Measurements from ENCODE around the gene ASS1. TPM values are rescaled to one million over a fixed set of nuclear protein-coding genes. Genes with fewer than 3 reads are reported as not detected.

ASS1 gene
- 22.5 and 28.9 TPM in 2 replicates for total RNA-seq (ENCODE audit: low replicate concordance)

DNA sequence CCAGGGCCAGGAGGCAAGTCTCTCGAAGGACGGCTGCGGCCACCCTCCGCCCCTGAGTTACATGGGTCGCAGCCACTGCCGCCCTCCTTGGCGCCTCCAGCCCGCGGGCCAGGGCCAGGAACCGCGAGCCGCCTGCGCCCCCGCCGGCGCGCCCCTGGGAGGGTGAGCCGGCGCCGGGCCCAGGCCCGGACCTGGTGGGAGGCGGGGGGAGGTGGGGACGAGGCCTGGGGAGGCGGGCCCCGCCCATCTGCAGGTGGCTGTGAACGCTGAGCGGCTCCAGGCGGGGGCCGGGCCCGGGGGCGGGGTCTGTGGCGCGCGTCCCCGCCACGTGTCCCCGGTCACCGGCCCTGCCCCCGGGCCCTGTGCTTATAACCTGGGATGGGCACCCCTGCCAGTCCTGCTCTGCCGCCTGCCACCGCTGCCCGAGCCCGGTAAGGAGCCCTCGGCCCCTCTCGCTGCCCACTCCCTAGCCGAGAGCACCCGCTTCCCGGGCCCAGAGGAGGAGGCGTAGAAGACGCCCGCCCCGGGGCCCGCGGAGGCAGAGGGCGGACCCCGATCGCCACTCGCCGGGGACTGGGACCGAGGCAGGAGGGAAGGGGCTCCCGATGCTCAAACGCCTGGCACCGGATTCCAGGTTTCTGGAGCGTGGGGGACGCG lies at the start of gene ASS1:
TSS of gene ASS1 (plus strand) at position 397 of the 657 bp plus-strand sequence. CDS start 7,268 bp downstream, outside the sequence.
- H3F3A ChIP-seq (ENCODE audit: low read depth) = peaks cover 43% of the 10 kb centered on the region
- peaks cover 39% of the 10 kb centered on the region for H3K4me1 Mint-ChIP-seq
- H3K27ac Mint-ChIP-seq = no peak within 1 kb of the TSS
- peaks cover 7% of the 10 kb centered on the region for H3K79me2 ChIP-seq (ENCODE audit: low read depth)
- no peak within 1 kb of the TSS for H3K27ac ChIP-seq
- peak within 1 kb of the TSS; percentile 57 for H3K4me3 ChIP-seq
- H3K9ac ChIP-seq = no peak within 1 kb of the TSS
- peaks cover 9% of the 10 kb centered on the region for H3K9me3 ChIP-seq (ENCODE audit: low read depth)
- H3K4me3 Mint-ChIP-seq = peak within 1 kb of the TSS; percentile 85
- H3K36me3 Mint-ChIP-seq = peaks cover 2% of the 10 kb centered on the region
- DNase-seq (ENCODE audit: low spot score) = peak; percentile 83
- H3K36me3 ChIP-seq = no peaks in the 10 kb centered on the region
- peak within 1 kb of the TSS; percentile 89 for H3K4me2 ChIP-seq
- H3K27me3 ChIP-seq = peaks cover 30% of the 10 kb centered on the region
- peaks cover 28% of the 10 kb centered on the region for H3K4me1 ChIP-seq
- TF ChIP-seq EZH2 (IDR thresholded peaks at IDR 0.05) = no peak
- no peak for TF ChIP-seq CTCF (IDR thresholded peaks at IDR 0.05)
- TF ChIP-seq EZH2phosphoT487 (IDR thresholded peaks at IDR 0.05) = no peak
- peaks cover 16% of the 10 kb centered on the region for H4K20me1 ChIP-seq (ENCODE audit: low read depth)
- H3K27me3 Mint-ChIP-seq (ENCODE audit: insufficient read depth, low read depth) = peaks cover 28% of the 10 kb centered on the region
- H3K9me3 Mint-ChIP-seq = peaks cover 14% of the 10 kb centered on the region
- H2AFZ ChIP-seq (replicated peaks) = peak within 1 kb of the TSS; percentile 87

DNA sequence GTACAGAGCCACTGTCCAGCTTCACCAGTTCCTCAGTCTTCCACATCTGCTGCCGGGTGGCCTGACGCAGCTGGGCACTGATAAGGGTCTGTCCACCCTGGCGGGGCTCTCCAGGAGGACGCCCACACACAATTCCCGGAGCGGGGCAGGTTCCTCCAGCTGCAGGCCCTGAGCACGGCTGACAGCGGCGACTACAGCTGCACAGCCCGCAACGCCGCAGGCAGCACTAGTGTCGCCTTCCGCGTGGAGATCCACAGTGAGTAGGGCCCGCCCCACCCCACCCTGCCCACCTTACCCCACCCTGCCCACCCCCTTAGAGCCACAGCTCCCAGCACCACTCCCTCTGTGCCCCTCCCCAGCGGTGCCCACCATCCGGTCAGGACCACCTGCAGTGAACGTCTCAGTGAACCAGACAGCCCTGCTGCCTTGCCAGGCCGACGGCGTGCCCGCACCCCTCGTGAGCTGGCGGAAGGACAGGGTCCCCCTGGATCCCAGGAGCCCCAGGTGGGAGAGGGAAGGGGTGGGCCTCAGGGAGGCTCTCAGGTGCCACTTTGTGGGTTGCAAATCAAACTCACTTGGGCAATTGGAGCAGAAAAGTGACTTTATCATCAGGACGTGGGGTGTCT lies 48.8 kb upstream of the ASS1 start:
- Histone ChIP-seq H3K4me3 (no peak overlapping the region), H3K9me3 (ENCODE audit: low read depth) (no peaks in the 10 kb centered on the region), H3K79me2 (ENCODE audit: low read depth) (no peaks in the 10 kb centered on the region), H3K9ac (no peak overlapping the region), H3K4me2 (no peak overlapping the region), H3K27ac (no peak overlapping the region), H3F3A (ENCODE audit: low read depth) (no peaks in the 10 kb centered on the region), H3K4me1 (no peaks in the 10 kb centered on the region), H3K36me3 (no peaks in the 10 kb centered on the region), H3K27me3 (no peaks in the 10 kb centered on the region), H4K20me1 (ENCODE audit: low read depth) (no peaks in the 10 kb centered on the region), H2AFZ (replicated peaks) (no peak overlapping the region)
- H3K4me1 Mint-ChIP-seq = peaks cover 11% of the 10 kb centered on the region
- no peaks in the 10 kb centered on the region for H3K9me3 Mint-ChIP-seq
- no peak for TF ChIP-seq EZH2 (IDR thresholded peaks at IDR 0.05)
- no peak for TF ChIP-seq EZH2phosphoT487 (IDR thresholded peaks at IDR 0.05)
- no peak for TF ChIP-seq CTCF (IDR thresholded peaks at IDR 0.05)
- peaks cover 12% of the 10 kb centered on the region for H3K27me3 Mint-ChIP-seq (ENCODE audit: insufficient read depth, low read depth)
- H3K27ac Mint-ChIP-seq = peak overlapping the region; percentile 72
- DNase-seq (ENCODE audit: low spot score) = no peak
- no peaks in the 10 kb centered on the region for H3K36me3 Mint-ChIP-seq
- no peak overlapping the region for H3K4me3 Mint-ChIP-seq

DNA sequence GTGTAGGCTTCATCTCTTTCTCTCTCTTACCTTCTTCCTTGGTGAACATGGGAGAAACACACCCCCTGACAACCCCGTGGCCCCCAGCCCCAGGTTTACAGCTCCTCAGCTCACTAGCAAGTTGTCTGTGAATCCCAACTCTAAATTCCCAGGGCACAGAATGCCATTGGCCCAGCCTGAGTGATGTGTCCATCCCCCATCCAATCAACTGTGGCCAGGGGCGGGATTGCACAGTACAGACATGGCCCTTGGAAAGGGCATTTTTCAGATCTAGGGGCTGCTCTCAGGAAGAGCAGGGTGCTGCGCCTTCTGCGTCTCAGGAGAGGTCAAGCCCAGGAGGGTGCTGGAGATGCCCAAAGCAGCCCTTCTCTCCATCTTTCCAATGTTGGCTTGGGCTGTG lies 48.2 kb upstream of the ASS1 start:
- TF ChIP-seq CTCF (IDR thresholded peaks at IDR 0.05) = no peak
- TF ChIP-seq EZH2 (IDR thresholded peaks at IDR 0.05) = no peak
- TF ChIP-seq EZH2phosphoT487 (IDR thresholded peaks at IDR 0.05) = no peak
- Histone ChIP-seq H3K4me1 (no peaks in the 10 kb centered on the region), H3K27me3 (no peaks in the 10 kb centered on the region), H3K79me2 (ENCODE audit: low read depth) (no peaks in the 10 kb centered on the region), H4K20me1 (ENCODE audit: low read depth) (no peaks in the 10 kb centered on the region), H3F3A (ENCODE audit: low read depth) (no peaks in the 10 kb centered on the region), H3K4me3 (no peak overlapping the region), H3K27ac (no peak overlapping the region), H3K9me3 (ENCODE audit: low read depth) (no peaks in the 10 kb centered on the region), H3K9ac (no peak overlapping the region), H3K36me3 (no peaks in the 10 kb centered on the region), H2AFZ (replicated peaks) (no peak overlapping the region), H3K4me2 (no peak overlapping the region)
- Mint-ChIP-seq H3K27ac (no peak overlapping the region), H3K27me3 (ENCODE audit: insufficient read depth, low read depth) (peaks cover 12% of the 10 kb centered on the region), H3K4me3 (no peak overlapping the region), H3K36me3 (no peaks in the 10 kb centered on the region), H3K9me3 (no peaks in the 10 kb centered on the region), H3K4me1 (peaks cover 11% of the 10 kb centered on the region)
- DNase-seq (ENCODE audit: low spot score) = no peak

All from neural progenitor cell (in vitro differentiated cells).